GM23248 (cell line): ENCODE data around the gene NBEAL1. TPM values are rescaled to one million over a fixed set of nuclear protein-coding genes. Genes with fewer than 3 reads are reported as not detected.

Experiments
- DNase-seq: peaks from one replicate; pipeline ENCODE4 v3.0.0-alpha.2; 2015
- H2AFZ ChIP-seq: fragments of 200-600 bp; sonication (generic); 2 replicates; pipeline ENCODE4 v1.6.1; 2016; ENCODE audit warnings: antibody characterized with exemption
- H3F3A ChIP-seq: fragments of 200-600 bp; sonication (generic); 2 replicates; pipeline ENCODE4 v1.6.1; 2016; ENCODE audit warnings: mild to moderate bottlenecking, antibody characterized with exemption, mixed run types; ENCODE audit not compliant: insufficient read depth
- H3K27ac ChIP-seq: fragments of 200-600 bp; sonication (generic); 2 replicates; pipeline ENCODE4 v1.5.1; 2016; ENCODE audit warnings: mild to moderate bottlenecking
- H3K27me3 ChIP-seq: fragments of 200-600 bp; sonication (generic); replicated peaks from 2 replicates; pipeline ENCODE4 v1.6.1; 2016; ENCODE audit warnings: mild to moderate bottlenecking; ENCODE audit not compliant: insufficient read depth
- H3K36me3 ChIP-seq: fragments of 200-600 bp; sonication (generic); 2 replicates; pipeline ENCODE4 v1.6.1; 2016; ENCODE audit warnings: low read depth, mild to moderate bottlenecking
- H3K4me1 ChIP-seq: fragments of 200-600 bp; sonication (generic); 2 replicates; pipeline ENCODE4 v1.6.1; 2016; ENCODE audit warnings: mild to moderate bottlenecking; ENCODE audit not compliant: insufficient read depth
- H3K4me2 ChIP-seq: fragments of 200-600 bp; sonication (generic); one replicate; pipeline ENCODE4 v1.6.1; 2016; ENCODE audit warnings: mild to moderate bottlenecking; ENCODE audit not compliant: unreplicated experiment
- H3K4me3 ChIP-seq: fragments of 200-600 bp; sonication (generic); 2 replicates; pipeline ENCODE4 v1.5.1; 2016; ENCODE audit warnings: mild to moderate bottlenecking
- H3K79me2 ChIP-seq: fragments of 200-600 bp; sonication (generic); 2 replicates; pipeline ENCODE4 v1.6.1; 2016; ENCODE audit warnings: mild to moderate bottlenecking; ENCODE audit not compliant: insufficient read depth
- H3K9ac ChIP-seq: fragments of 200-600 bp; sonication (generic); 2 replicates; pipeline ENCODE4 v1.6.1; 2016; ENCODE audit warnings: mild to moderate bottlenecking
- H3K9me2 ChIP-seq: fragments of 200-600 bp; sonication (generic); 2 replicates; pipeline ENCODE4 v1.6.1; 2016; ENCODE audit warnings: mixed run types, mild to moderate bottlenecking, moderate library complexity; ENCODE audit not compliant: insufficient read depth
- H3K9me3 ChIP-seq: fragments of 200-600 bp; sonication (generic); one replicate; pipeline ENCODE4 v1.6.1; 2017; ENCODE audit warnings: low read depth
- H4K20me1 ChIP-seq: fragments of 200-600 bp; sonication (generic); 2 replicates; pipeline ENCODE4 v1.6.0; 2016; ENCODE audit not compliant: insufficient read depth
- EZH2 ChIP-seq: fragments of 200-600 bp; sonication (generic); IDR thresholded peaks from 2 replicates; pipeline ENCODE4 v1.6.1; 2018; ENCODE audit warnings: antibody characterized with exemption, mild to moderate bottlenecking; ENCODE audit not compliant: insufficient read depth, poor library complexity, severe bottlenecking
- EZH2phosphoT487 ChIP-seq: fragments of 200-600 bp; sonication (generic); IDR thresholded peaks from 2 replicates; pipeline ENCODE4 v1.6.1; 2018; ENCODE audit warnings: antibody characterized with exemption, moderate library complexity, mild to moderate bottlenecking, low read depth; ENCODE audit not compliant: insufficient read depth
- WGBS, 2 experiments: methylation state at CpG; one replicate each; pipeline ENCODE4 v1.1.6; 2015 to 2017; ENCODE audit warnings: low lambda C conversion rate in 2 of 2, low coverage in 1 of 2; ENCODE audit errors: missing lambda C conversion rate in 2 of 2; 5-methylcytosine and 5-hydroxymethylcytosine counted together
- in situ Hi-C: fragments of 300-500 bp; cut with MboI; formaldehyde crosslinking; loops from 2 replicates; pipeline ENCODE4 v1.15.0; 2020
- polyA plus RNA-seq: library from polyadenylated mRNA; unstranded; fragments of >200 nt; fragmentation: Nextera tagmentation; extraction: Ambion mirVana; gene quantifications from 2 replicates; pipeline ENCODE4 v1.2.1, GENCODE V29; 2016
- total RNA-seq: library from RNA; depleted of rRNA; stranded (reverse); fragments of >200 nt; shearing (Covaris generic); gene quantifications from 2 replicates; pipeline ENCODE4 v1.2.3, GENCODE V29; 2014

The NBEAL1 gene
- total and polyA plus RNA-seq, 2 experiments from 2014 or later, result 23.6 to 36.0 TPM

- no peak overlapping the region for H3K4me3 ChIP-seq
- no peak overlapping the region for H3K4me2 ChIP-seq
- 54 to 59% methylated on average over 3 of the region's 3 CpGs for WGBS, 2 experiments
- no peaks in the 10 kb centered on the region for H3K36me3 ChIP-seq
- H4K20me1 ChIP-seq, result no peaks in the 10 kb centered on the region
- in situ Hi-C loops, result no loop called here
- no peaks in the 10 kb centered on the region for H3K79me2 ChIP-seq
- H3K9me2 ChIP-seq, result no peaks in the 10 kb centered on the region
- no peak overlapping the region for H3K27ac ChIP-seq
- no peak for DNase-seq
- TF ChIP-seq EZH2phosphoT487 (no peak), EZH2 (no peak)
- H3K9me3 ChIP-seq, result no peaks in the 10 kb centered on the region
- no peaks in the 10 kb centered on the region for H3K4me1 ChIP-seq
- no peak overlapping the region for H3K9ac ChIP-seq
- H3K27me3 ChIP-seq, result no peaks in the 10 kb centered on the region
- no peak overlapping the region for H2AFZ ChIP-seq
- peaks cover 6% of the 10 kb centered on the region; the same call in 1 of the 2 replicates for H3F3A ChIP-seq
Observed at GRCh38 chr2:203002054-203002821, 12.4 kb upstream of the NBEAL1 start.

GRCh38 chr2:203003716-203004115, 11.0 kb upstream of the NBEAL1 start:
- Histone ChIP-seq H3K9me3 (no peaks in the 10 kb centered on the region), H3K79me2 (no peaks in the 10 kb centered on the region)
- in situ Hi-C loops, result no loop called here

GRCh38 chr2:203016716-203017115, 2.0 kb downstream of the NBEAL1 start:
- Histone ChIP-seq H3K9ac (peak overlapping the region; percentile 95), H3K36me3 (no peaks in the 10 kb centered on the region), H3K4me2 (peak overlapping the region; percentile 95), H3K27me3 (no peaks in the 10 kb centered on the region), H3K79me2 (peaks cover 71% of the 10 kb centered on the region), H4K20me1 (peaks cover 5% of the 10 kb centered on the region; the same call in 1 of the 2 replicates), H3K27ac (peak overlapping the region; percentile 84), H3K4me3 (peak overlapping the region; percentile 89), H3F3A (peaks cover 17% of the 10 kb centered on the region; the same call in 1 of the 2 replicates), H2AFZ (peak overlapping the region; percentile 31), H3K9me3 (no peaks in the 10 kb centered on the region), H3K9me2 (no peaks in the 10 kb centered on the region), H3K4me1 (peaks cover 16% of the 10 kb centered on the region)
- TF ChIP-seq EZH2, result no peak
- no peak for TF ChIP-seq EZH2phosphoT487
- 0 to 2% methylated on average over 3 of the region's 3 CpGs for WGBS, 2 experiments
- peak; percentile 35 for DNase-seq
- in situ Hi-C loops, result no loop called here

More at GRCh38 chr2:203003716-203004115, 11.0 kb upstream of the NBEAL1 start:
- Histone ChIP-seq H4K20me1 (no peaks in the 10 kb centered on the region), H3K9me2 (no peaks in the 10 kb centered on the region), H3K9ac (no peak overlapping the region), H3F3A (peaks cover 6% of the 10 kb centered on the region; the same call in 1 of the 2 replicates), H3K4me1 (no peaks in the 10 kb centered on the region), H2AFZ (no peak overlapping the region), H3K27ac (no peak overlapping the region), H3K4me2 (no peak overlapping the region), H3K27me3 (no peaks in the 10 kb centered on the region), H3K4me3 (no peak overlapping the region), H3K36me3 (no peaks in the 10 kb centered on the region)
- DNase-seq, result no peak
- 90 to 92% methylated on average over 8 of the region's 8 CpGs for WGBS, 2 experiments
- TF ChIP-seq EZH2phosphoT487 (no peak), EZH2 (no peak)

GRCh38 chr2:203018181-203018580, 3.5 kb downstream of the NBEAL1 start:
- in situ Hi-C loops, result no loop called here
- Histone ChIP-seq H3K27ac (peak overlapping the region; percentile 21), H3K9me2 (no peaks in the 10 kb centered on the region), H3K79me2 (peaks cover 85% of the 10 kb centered on the region), H2AFZ (peak overlapping the region; percentile 8; the same call in 1 of the 2 replicates), H3K4me3 (peak overlapping the region; percentile 89), H3K4me2 (peak overlapping the region; percentile 95), H3K36me3 (no peaks in the 10 kb centered on the region), H3K27me3 (no peaks in the 10 kb centered on the region), H3K4me1 (peaks cover 31% of the 10 kb centered on the region), H3F3A (peaks cover 17% of the 10 kb centered on the region; the same call in 1 of the 2 replicates), H4K20me1 (peaks cover 5% of the 10 kb centered on the region; the same call in 1 of the 2 replicates), H3K9ac (peak overlapping the region; percentile 95), H3K9me3 (no peaks in the 10 kb centered on the region)
- no peak for TF ChIP-seq EZH2phosphoT487
- TF ChIP-seq EZH2, result no peak
- 0 to 3% methylated on average over 1 of the region's 1 CpG for WGBS, 2 experiments
- DNase-seq, result peak; percentile 41
